T1000 (cell line): ENCODE measurements around the gene RXRA.

Source experiments
- DNase-seq: peaks from one replicate; lab custom pipeline; 2025; ENCODE audit warnings: mixed read lengths; lab: John Stamatoyannopoulos, UW

Gene RXRA

DNA sequence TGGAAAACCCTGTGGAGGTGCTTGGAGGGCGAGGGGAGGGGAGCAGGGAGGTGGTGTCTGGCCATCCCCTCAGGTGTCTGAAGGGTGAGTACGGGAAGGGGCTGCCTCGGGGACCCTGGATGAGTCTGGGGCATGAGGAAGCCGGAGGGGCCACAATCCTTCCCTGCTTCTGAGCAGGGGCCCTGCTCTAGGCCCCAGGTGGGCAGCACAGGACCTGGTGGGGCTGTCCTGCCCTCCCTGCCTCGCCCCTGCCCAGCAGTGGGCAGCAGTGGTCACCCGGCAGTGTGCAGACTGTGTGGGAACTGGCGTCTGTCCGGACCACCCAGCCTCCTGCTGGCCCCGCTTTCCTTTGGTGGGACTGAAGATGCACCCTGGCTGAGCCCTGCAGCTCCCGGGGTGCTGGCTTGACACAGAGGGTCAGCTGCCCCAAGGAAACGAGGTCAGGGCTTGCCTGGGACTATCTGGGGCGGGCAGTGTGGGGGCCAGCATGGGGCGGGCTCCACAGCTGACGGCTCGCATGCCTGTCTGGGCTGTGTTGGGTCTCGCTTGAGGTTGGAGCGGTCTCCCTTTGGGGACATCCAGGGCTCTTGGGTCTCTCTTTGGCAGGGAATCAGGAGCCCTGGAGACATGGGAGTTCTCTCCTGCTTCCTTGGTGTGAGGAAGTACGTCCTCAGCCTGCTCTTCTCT lies 26.1 kb downstream of the RXRA start:
- no peak for DNase-seq

DNA sequence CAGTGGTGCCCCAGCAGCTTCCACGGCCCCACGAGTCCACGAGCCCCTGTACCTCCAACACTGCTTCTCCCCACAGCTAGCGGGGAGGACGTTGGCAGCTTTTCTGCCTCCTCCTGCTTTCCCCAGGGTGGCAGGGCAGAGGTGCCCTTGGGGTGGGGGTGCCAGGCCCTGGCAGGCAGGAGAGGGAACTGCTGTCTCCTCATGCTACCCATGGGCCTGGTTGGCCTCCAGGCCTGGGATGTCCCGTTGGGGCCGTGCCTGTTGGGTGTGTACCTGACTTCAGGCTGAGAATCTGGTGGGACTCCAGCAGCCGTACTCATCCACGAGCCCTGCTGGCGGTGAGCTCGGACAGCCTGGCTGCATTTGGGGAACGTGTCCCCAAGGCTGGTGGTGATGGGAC lies 27.3 kb downstream of the RXRA start:
- no peak for DNase-seq

DNA sequence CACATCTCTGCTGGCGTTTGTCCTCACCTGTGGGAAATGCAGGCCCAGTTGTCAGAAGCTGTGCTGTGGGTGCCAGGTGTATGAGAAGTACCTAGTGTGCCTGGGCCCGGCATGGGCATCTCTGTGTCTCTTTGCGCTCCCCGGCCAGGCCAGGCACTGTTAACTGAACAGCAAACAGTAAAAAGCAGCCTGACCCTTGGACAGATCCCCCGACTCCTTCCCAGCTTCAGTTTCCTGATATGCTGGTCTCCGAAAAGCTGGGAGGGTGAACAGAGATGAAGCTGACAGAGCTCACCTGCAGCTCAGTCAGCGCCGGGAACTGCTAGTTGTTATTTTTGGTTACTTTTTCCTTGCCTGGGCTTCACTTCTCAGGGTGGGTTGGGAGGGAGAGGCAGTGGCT lies 28.9 kb downstream of the RXRA start:
- no peak for DNase-seq

GRCh38 chr9:134355561-134356279 lies 29.5 kb downstream of the RXRA start:
- no peak for DNase-seq

- DNase-seq: no peak
Observed at GRCh38 chr9:134356496-134357470, 30.5 kb downstream of the RXRA start.

- DNase-seq: no peak
Observed at GRCh38 chr9:134357631-134358025, 31.4 kb downstream of the RXRA start.

DNA sequence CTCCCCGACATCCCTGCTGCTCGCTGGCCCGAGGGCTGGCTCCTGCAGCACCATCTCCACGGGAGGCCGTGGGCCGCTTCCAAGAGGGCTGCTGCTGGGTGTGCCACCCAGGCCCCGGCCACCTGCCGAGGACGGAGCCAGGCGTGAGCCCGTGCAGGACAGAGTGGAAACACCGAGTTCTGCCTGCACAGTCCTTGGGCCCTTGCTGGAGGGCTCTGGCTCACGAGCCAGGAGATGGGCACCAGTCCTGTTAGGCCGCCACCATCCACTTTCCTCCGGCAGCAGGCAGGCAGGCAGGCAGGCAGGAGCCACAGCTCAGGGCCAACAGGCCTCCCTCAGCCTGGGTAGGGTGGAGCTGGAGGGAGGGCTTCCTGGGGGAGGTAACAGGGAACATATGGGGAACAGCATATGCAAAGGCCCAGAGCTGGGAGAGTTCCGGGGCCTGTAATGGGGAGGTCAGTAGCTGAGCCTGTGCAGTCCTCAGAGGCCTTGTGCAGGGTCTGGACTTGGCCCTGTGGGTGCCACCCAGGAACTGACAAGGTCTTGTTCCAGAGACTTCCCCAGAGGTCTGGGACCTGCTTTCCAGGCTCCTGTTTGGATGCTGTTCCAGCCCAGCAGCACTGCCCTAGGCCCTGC lies 31.9 kb downstream of the RXRA start:
- no peak for DNase-seq

DNA sequence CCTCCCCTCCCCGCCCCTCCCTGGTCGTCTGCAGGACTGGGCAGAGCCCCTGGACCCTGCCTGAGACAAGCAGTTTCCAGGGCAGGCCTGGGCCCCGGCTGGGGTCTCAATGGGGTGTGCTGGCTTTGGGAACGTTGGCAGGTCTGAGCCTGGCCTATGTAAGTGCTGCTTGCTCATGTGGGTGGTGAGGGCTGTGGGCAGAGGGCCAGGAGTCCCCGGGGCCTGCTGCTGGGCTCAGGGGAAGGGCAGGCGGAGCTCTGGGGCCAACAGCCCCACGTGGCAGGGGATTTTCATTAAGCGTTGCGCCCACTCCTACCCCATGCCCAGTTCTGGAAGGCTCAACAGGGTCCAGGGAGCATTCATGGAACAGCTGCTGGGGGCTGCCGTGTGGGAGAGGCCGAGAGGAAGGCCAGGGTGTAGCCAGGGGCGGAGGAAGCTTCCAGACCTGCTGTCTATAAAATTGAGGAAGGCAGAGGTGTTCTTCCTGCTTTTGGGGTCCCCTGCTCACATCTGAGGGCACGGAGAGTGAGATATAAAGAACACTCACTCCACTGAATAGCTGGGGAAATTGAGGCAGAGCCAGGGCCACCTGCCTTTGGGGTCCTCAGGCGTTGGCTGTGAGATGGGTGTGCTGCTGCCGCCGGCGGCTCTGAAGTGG lies 32.5 kb downstream of the RXRA start:
- peak; percentile 18 for DNase-seq

GRCh38 chr9:134359493-134360179 lies 33.4 kb downstream of the RXRA start:
- DNase-seq: no peak

GRCh38 chr9:134360180-134360759 lies 34.0 kb downstream of the RXRA start:
- DNase-seq: no peak

- peak; percentile 63 for DNase-seq
Observed at GRCh38 chr9:134360897-134361296, 34.6 kb downstream of the RXRA start.

GRCh38 chr9:134361426-134361825 lies 35.2 kb downstream of the RXRA start:
- DNase-seq: no peak

GRCh38 chr9:134361843-134362414 lies 35.7 kb downstream of the RXRA start:
- no peak for DNase-seq

DNA sequence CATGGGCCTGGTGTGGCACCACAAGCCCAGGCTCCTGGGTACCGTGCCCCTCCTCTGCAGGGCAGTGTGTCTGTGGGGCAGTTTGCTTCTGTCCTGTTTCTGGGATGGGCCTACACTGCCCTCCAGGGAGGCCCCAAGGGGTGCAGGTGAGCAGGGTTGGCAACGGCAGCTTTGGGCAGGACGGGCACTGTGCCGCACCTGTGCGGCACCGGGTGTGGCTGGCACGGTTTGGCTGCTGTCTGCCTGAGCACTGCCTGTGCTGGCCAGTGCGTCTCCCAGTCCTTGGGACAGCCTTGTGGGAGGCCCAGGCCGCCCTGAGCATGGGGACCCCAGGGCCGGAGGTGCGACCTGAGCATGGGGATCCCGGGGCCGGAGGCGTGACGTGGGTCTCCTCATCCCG lies 37.2 kb downstream of the RXRA start:
- DNase-seq: no peak

- DNase-seq: no peak
Observed at GRCh38 chr9:134364391-134365114, 38.3 kb downstream of the RXRA start.

DNA sequence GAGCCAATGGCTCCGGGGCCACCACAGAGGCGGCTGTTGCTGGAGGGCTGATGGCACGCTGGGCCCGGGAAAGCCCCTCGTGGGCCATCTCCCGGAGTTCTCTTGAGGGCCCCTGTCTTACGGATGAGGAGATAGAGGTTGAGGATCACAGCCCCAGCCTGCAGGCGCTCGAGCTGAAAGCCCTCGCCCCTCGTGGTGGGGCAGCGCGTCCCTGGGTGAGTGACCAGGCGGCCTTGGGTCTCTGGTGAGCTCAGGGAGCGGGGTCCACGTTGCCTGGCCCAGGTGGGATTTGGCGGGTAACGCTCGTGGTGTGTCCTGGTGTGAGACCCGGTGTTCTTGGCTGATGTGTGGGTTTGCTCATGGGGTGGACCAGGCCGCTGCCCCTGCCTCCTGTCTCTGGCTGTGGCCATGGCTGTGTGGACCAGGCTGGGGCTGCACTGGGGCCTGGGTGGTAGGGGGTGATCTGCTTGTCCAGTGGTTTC lies 38.9 kb downstream of the RXRA start:
- DNase-seq: no peak

DNA sequence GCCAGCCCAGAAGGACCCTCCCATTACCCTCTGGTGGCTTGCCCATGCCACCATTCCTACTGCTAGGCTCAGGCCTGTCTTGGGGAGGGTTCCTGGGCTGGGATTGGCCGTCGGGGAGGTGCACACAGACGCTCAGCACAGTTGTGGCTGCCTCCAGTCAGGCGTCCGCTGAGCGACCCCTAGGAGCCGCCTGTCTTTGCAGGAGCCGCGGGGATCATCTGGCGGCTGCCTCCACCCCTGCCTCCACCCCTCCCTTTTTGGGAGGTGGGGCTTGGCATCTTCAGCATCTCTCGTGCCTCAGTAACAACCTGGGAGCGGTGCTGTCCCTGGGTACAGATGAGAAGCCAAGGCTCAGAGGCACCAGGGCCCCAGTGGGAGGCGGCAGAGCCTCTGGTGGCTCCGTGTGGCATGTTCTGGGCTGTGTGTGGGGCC lies 39.6 kb downstream of the RXRA start:
- DNase-seq: peak; percentile 52

DNA sequence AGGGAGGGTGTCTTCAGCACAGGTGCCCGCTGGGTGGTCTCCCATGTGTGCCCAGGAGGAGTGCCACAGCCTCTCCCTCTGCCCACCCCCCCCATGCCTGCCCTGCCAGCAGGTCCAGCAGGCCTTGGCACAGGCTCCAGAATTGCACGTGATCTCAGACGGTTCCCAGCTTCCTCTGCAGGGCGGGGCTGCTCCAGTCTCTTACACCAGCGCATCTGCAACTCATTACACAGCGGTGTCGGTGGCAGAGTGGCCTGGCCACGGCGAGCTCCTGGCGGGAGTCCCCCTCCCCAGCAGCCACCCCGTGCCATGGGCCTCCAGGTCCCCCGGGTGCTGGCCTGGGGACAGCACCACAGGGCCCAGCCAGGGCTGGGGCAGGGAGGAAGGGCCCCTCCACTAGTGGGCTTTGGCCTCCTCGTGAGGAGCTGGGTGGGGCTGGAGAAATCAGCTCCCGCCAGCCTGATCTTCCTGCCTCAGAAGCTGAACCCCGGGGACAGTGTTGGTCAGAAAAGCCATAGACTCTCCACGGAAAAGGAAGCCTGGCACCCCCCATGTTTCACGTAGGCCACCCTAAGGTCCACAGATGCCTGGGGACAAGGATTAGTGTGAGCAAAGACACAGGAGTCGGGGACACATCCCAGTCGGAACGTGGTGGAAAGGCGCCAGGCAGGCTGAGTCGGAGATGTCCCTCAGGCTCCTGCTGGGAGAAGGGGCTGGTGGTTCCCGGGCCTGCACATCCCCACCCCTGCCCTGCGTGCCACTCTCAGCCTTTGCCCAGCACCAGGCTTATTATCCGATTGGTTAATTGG lies 40.2 kb downstream of the RXRA start:
- DNase-seq: peak; percentile 74
